ENCODE results near the gene SNX11. TPM values are rescaled to one million over a fixed set of nuclear protein-coding genes. Genes with fewer than 3 reads are reported as not detected.

SNX11 gene
- total RNA-seq, 4 donors from 2014 or later = 12.7 to 16.6 (median 15.0) TPM

GRCh38 chr17:48162306-48162934 lies 54.9 kb downstream of the SNX11 start:
- intact Hi-C loops (cut with DNase I) = no loop called here
- H3K36me3 ChIP-seq = no peaks in the 10 kb centered on the region
- no peak overlapping the region for H3K4me3 ChIP-seq
- WGBS, 2 donors = 88 to 90% methylated on average over 5 of the region's 5 CpGs
- TF ChIP-seq, protein P1, sequence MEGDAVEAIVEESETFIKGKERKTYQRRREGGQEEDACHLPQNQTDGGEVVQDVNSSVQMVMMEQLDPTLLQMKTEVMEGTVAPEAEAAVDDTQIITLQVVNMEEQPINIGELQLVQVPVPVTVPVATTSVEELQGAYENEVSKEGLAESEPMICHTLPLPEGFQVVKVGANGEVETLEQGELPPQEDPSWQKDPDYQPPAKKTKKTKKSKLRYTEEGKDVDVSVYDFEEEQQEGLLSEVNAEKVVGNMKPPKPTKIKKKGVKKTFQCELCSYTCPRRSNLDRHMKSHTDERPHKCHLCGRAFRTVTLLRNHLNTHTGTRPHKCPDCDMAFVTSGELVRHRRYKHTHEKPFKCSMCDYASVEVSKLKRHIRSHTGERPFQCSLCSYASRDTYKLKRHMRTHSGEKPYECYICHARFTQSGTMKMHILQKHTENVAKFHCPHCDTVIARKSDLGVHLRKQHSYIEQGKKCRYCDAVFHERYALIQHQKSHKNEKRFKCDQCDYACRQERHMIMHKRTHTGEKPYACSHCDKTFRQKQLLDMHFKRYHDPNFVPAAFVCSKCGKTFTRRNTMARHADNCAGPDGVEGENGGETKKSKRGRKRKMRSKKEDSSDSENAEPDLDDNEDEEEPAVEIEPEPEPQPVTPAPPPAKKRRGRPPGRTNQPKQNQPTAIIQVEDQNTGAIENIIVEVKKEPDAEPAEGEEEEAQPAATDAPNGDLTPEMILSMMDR (IDR thresholded peaks at IDR 0.05) = no peak
- no peak for TF ChIP-seq POLR2A (IDR thresholded peaks at IDR 0.05)
- DNase-seq = no peak
- no peak overlapping the region for H3K27ac ChIP-seq
- peaks cover 0 to 15% (median 0%) of the 10 kb centered on the region in 4 donors for H3K27me3 ChIP-seq
- no peaks in the 10 kb centered on the region for H3K4me1 ChIP-seq
- no peaks in the 10 kb centered on the region for H3K9me3 ChIP-seq

GRCh38 chr17:48162946-48163506 lies 55.5 kb downstream of the SNX11 start:
- no peak for TF ChIP-seq POLR2A (IDR thresholded peaks at IDR 0.05)
- TF ChIP-seq, protein P1 (IDR thresholded peaks at IDR 0.05) = no peak
- H3K27ac ChIP-seq = no peak overlapping the region
- WGBS, 2 donors = 29 to 36% methylated on average over 5 of the region's 5 CpGs

GRCh38 chr17:48163809-48164208 lies 56.2 kb downstream of the SNX11 start:
- DNase-seq = no peak
- TF ChIP-seq, protein P1 (IDR thresholded peaks at IDR 0.05) = no peak
- no peak for TF ChIP-seq POLR2A (IDR thresholded peaks at IDR 0.05)
- WGBS, 2 donors = 83 to 85% methylated on average over 1 of the region's 1 CpG
- intact Hi-C loops (cut with DNase I) = no loop called here
- no peaks in the 10 kb centered on the region for H3K4me1 ChIP-seq
- H3K27me3 ChIP-seq = peaks cover 0 to 27% (median 0%) of the 10 kb centered on the region in 4 donors
- no peak overlapping the region for H3K27ac ChIP-seq
- H3K9me3 ChIP-seq = no peaks in the 10 kb centered on the region
- H3K4me3 ChIP-seq = no peak overlapping the region
- no peaks in the 10 kb centered on the region for H3K36me3 ChIP-seq

More at GRCh38 chr17:48162946-48163506, 55.5 kb downstream of the SNX11 start:
- Histone ChIP-seq H3K4me1 (no peaks in the 10 kb centered on the region), H3K27me3 (peaks cover 0 to 21% (median 0%) of the 10 kb centered on the region in 4 donors), H3K4me3 (no peak overlapping the region), H3K36me3 (no peaks in the 10 kb centered on the region), H3K9me3 (no peaks in the 10 kb centered on the region)
- no peak for DNase-seq
- intact Hi-C loops (cut with DNase I) = no loop called here

- TF ChIP-seq, protein P1 (IDR thresholded peaks at IDR 0.05) = no peak
- TF ChIP-seq POLR2A (IDR thresholded peaks at IDR 0.05) = no peak
- intact Hi-C loops (cut with DNase I) = no loop called here
- Histone ChIP-seq H3K9me3 (no peaks in the 10 kb centered on the region), H3K36me3 (no peaks in the 10 kb centered on the region), H3K27me3 (peaks cover 0 to 56% (median 0%) of the 10 kb centered on the region in 4 donors), H3K4me3 (no peak overlapping the region), H3K27ac (no peak overlapping the region), H3K4me1 (no peaks in the 10 kb centered on the region)
- WGBS, 2 donors = 82 to 83% methylated on average over 1 of the region's 1 CpG
- DNase-seq = no peak
Observed at GRCh38 chr17:48169926-48170325, 62.4 kb downstream of the SNX11 start.

Small RNAs within 50 kb of the gene (small RNA-seq; reads per million reads assigned to genes)
- gene AC004477.2 (0 reads per million in 4 donors), gene MIR1203 (0 reads per million in 4 donors), gene RNU6-1201P (0 to 0.30 (median 0) reads per million in 4 donors)

Other genes starting within 250 kb of the SNX11 start
- gene SP2, start 211.5 kb upstream of the SNX11 start, total RNA-seq = 1 to 10 TPM; 4.0 to 9.9 (median 9.2) TPM
- 10 to 100 TPM; 25.6 to 38.6 (median 34.2) TPM for gene PNPO, start 166.2 kb upstream of the SNX11 start, total RNA-seq
- gene PRR15L, start 149.9 kb upstream of the SNX11 start, total RNA-seq = 10 to 100 TPM in 1 of 4 donors, 1 to 10 TPM in 3; 3.3 to 12.5 (median 7.1) TPM
- 100 to 1,000 TPM in 1 of 4 donors, 10 to 100 TPM in 3; 60.1 to 141 (median 66.0) TPM for gene CDK5RAP3, start 136.7 kb upstream of the SNX11 start, total RNA-seq
- gene COPZ2, start 70.0 kb upstream of the SNX11 start, total RNA-seq = 10 to 100 TPM in 1 of 4 donors, 1 to 10 TPM in 2, under 1 TPM in 1; 0.91 to 14.5 (median 5.7) TPM
- gene NFE2L1, start 59.4 kb upstream of the SNX11 start, total RNA-seq = 100 to 1,000 TPM in 1 of 4 donors, 10 to 100 TPM in 3; 41.6 to 103 (median 60.0) TPM
- gene CBX1, start 6.3 kb upstream of the SNX11 start, total RNA-seq = 10 to 100 TPM; 21.0 to 46.7 (median 24.7) TPM

Data from esophagus squamous epithelium (tissue), 5 donors.